ENCODE data around the gene UGGT2. TPM values are rescaled to one million over a fixed set of nuclear protein-coding genes. Genes with fewer than 3 reads are reported as not detected.

UGGT2 gene
- total RNA-seq, 1 experiment from 2014 or later, result 34.5 TPM

- H2BK15ac ChIP-seq (ENCODE audit: low read depth, low read length), result no peak overlapping the region
- no peaks in the 10 kb centered on the region for H4K20me1 ChIP-seq (ENCODE audit: control insufficient read depth, insufficient read depth, insufficient read length)
- Mint-ChIP-seq H3K4me1 (peaks cover 0 to 3% of the 10 kb centered on the region in 2 experiments; a peak in 1 of 4 replicates), H3K4me3 (no peak overlapping the region), H3K9me3 (peaks cover 16 to 18% of the 10 kb centered on the region in 2 experiments), H3K27me3 (ENCODE audit: low read depth) (no peaks in the 10 kb centered on the region), H3K27ac (no peak overlapping the region; a peak in 1 of 7 replicates), H3K36me3 (ENCODE audit: insufficient read depth in 1 of 3, low read depth in 3 of 3) (peaks cover 17 to 26% (median 19%) of the 10 kb centered on the region in 3 experiments)
- no peaks in the 10 kb centered on the region for H3K23me2 ChIP-seq (ENCODE audit: insufficient read length, low read depth, low read length, poor library complexity, severe bottlenecking)
- no CpG with 5 or more reads among the region's 5 CpGs for WGBS (ENCODE audit: extremely low coverage, insufficient read length, low lambda C conversion rate)
- H3K56ac ChIP-seq (ENCODE audit: insufficient read length, low read depth, low read length), result no peak overlapping the region
- H3K14ac ChIP-seq (ENCODE audit: insufficient read depth, low read length), result no peak overlapping the region
- H3K27me3 ChIP-seq (ENCODE audit: insufficient read depth, low read length), result no peaks in the 10 kb centered on the region
- H4K91ac ChIP-seq (ENCODE audit: insufficient read length, low read depth, low read length), result no peak overlapping the region
- H3K9me3 ChIP-seq (ENCODE audit: control insufficient read depth, low read depth, low read length), result peaks cover 4% of the 10 kb centered on the region
- no peak overlapping the region for H2BK20ac ChIP-seq (ENCODE audit: low read depth, low read length, poor library complexity, severe bottlenecking)
- H3K9ac ChIP-seq (ENCODE audit: extremely low read depth, insufficient read length, low read length), result no peak overlapping the region
- no peak overlapping the region for H3K18ac ChIP-seq (ENCODE audit: insufficient read length, low read depth, low read length)
- no peak overlapping the region for H2AK5ac ChIP-seq (ENCODE audit: insufficient read length, low read length)
- no peaks in the 10 kb centered on the region for H3K79me1 ChIP-seq (ENCODE audit: insufficient read depth, low read depth, low read length, poor library complexity, severe bottlenecking)
- no peak for TF ChIP-seq CTCF (conservative IDR thresholded peaks at IDR 0.05)
- no peak overlapping the region for H2BK5ac ChIP-seq (ENCODE audit: insufficient read length, low read length)
- no peaks in the 10 kb centered on the region for H3K4me1 ChIP-seq (ENCODE audit: insufficient read depth, low read length)
- H4K5ac ChIP-seq (ENCODE audit: insufficient read length, low read depth, low read length), result no peak overlapping the region
- no peak overlapping the region for H4K8ac ChIP-seq (replicated peaks; ENCODE audit: insufficient read length, low read depth, low read length)
- no peak overlapping the region for H3K4me2 ChIP-seq (ENCODE audit: insufficient read depth, insufficient read length, low read length)
- H2BK120ac ChIP-seq (ENCODE audit: low read depth, low read length, poor library complexity, severe bottlenecking), result no peak overlapping the region
- no peak overlapping the region for H2AFZ ChIP-seq (ENCODE audit: low read length)
- no peak overlapping the region for H3K23ac ChIP-seq (ENCODE audit: insufficient read length, low read depth, low read length)
- H3T11ph ChIP-seq (ENCODE audit: low read length), result no peak overlapping the region
- H3K27ac ChIP-seq (ENCODE audit: insufficient read length, low read depth, low read length), result no peak overlapping the region
- no peak for DNase-seq
- H3K4ac ChIP-seq (ENCODE audit: low read depth, low read length), result no peak overlapping the region
- H2BK12ac ChIP-seq (ENCODE audit: insufficient read length, low read depth, low read length), result no peak overlapping the region
- H3K79me2 ChIP-seq (ENCODE audit: insufficient read depth, low read length), result no peaks in the 10 kb centered on the region
Observed at GRCh38 chr13:95924389-95924994, 128.7 kb downstream of the UGGT2 start.
